Mucosa of descending colon (tissue), 3 donors: Measurements from ENCODE around the gene MAP3K5. TPM values are rescaled to one million over a fixed set of nuclear protein-coding genes. Genes with fewer than 3 reads are reported as not detected.

Source experiments
- ATAC-seq: fragments of 200-7000 bp; cut with Tn5 transposase; one replicate; pipeline ENCODE4 v1.9.1; 2020; ENCODE audit warnings: mild to moderate bottlenecking, moderate library complexity
- DNase-seq, 3 donors: peaks; one replicate each; pipeline ENCODE4 v3.0.0-alpha.2; 2020
- H3K36me3 ChIP-seq: fragments of 200-600 bp; one replicate; pipeline ENCODE4 v1.8.0; 2021; ENCODE audit warnings: low read depth, mild to moderate bottlenecking
- H3K4me1 ChIP-seq: fragments of 200-600 bp; one replicate; pipeline ENCODE4 v1.8.0; 2021; ENCODE audit warnings: low read depth, mild to moderate bottlenecking
- H3K4me3 ChIP-seq: fragments of 200-600 bp; one replicate; pipeline ENCODE4 v1.8.0; 2021; ENCODE audit warnings: mild to moderate bottlenecking
- H3K9me3 ChIP-seq: fragments of 200-600 bp; one replicate; pipeline ENCODE4 v1.8.0; 2021; ENCODE audit warnings: mild to moderate bottlenecking
- CTCF ChIP-seq: fragments of 200-600 bp; IDR thresholded peaks from one replicate; pipeline ENCODE4 v1.8.0; 2022; ENCODE audit warnings: antibody characterized with exemption, mild to moderate bottlenecking
- intact Hi-C, 2 donors: fragments of 100-400 bp; cut with DNase I in 1 of 2; cut with micrococcal nuclease in 1 of 2; formaldehyde crosslinking; loops; one replicate each; pipeline versions ENCODE4 v1.11.0 to v1.11.1; 2022; cut with DNase I, micrococcal nuclease
- total RNA-seq, 3 donors: library from RNA; stranded (reverse); fragmentation: NEBNext Ultra II Directional in 2 of 3; extraction: Animal tissue kit (Norgen Biotek cat#: 25700) in 2 of 3; gene quantifications; one replicate each; pipeline versions ENCODE4 v1.2.1 to v1.2.4, GENCODE V29; 2021 to 2023
- donor health status: DM: no; HTN: no; CAD: no; lungs with moderate emphysema.
- donor health status: DM: no; HTN: no; CAD: no.
- donor health status: DM: no; HTN: yes; CAD: no.

The MAP3K5 gene
- total RNA-seq, 3 donors from 2014 or later = 12.6 to 18.2 (median 16.3) TPM

GRCh38 chr6:136780972-136781371, 11.3 kb downstream of the MAP3K5 start:
- intact Hi-C loops = no loop called here
- Histone ChIP-seq H3K4me1 (peaks cover 30% of the 10 kb centered on the region), H3K36me3 (no peaks in the 10 kb centered on the region), H3K9me3 (no peaks in the 10 kb centered on the region), H3K4me3 (no peak overlapping the region)
- ATAC-seq = no peak
- TF ChIP-seq CTCF = no peak
- DNase-seq = no peak

- ATAC-seq (no peak), DNase-seq (no peak)
- Histone ChIP-seq H3K9me3 (no peaks in the 10 kb centered on the region), H3K4me3 (no peak overlapping the region), H3K36me3 (no peaks in the 10 kb centered on the region), H3K4me1 (peaks cover 27% of the 10 kb centered on the region)
- intact Hi-C loops = no loop called here
- no peak for TF ChIP-seq CTCF
These were observed 12.6 kb downstream of the MAP3K5 start for GRCh38 chr6:136779682-136780081.

- no peak for ATAC-seq
- Histone ChIP-seq H3K4me3 (no peak overlapping the region), H3K36me3 (no peaks in the 10 kb centered on the region), H3K9me3 (no peaks in the 10 kb centered on the region), H3K4me1 (peaks cover 11% of the 10 kb centered on the region)
- intact Hi-C loops = no loop called here
- no peak for DNase-seq
- TF ChIP-seq CTCF = no peak
These were observed 14.6 kb downstream of the MAP3K5 start for GRCh38 chr6:136777651-136778050.

- H3K4me3 ChIP-seq = no peak overlapping the region
- intact Hi-C loops = no loop called here
- ATAC-seq (no peak), DNase-seq (no peak)
- no peaks in the 10 kb centered on the region for H3K9me3 ChIP-seq
- peaks cover 3% of the 10 kb centered on the region for H3K4me1 ChIP-seq
- no peaks in the 10 kb centered on the region for H3K36me3 ChIP-seq
- no peak for TF ChIP-seq CTCF
These were observed 16.7 kb downstream of the MAP3K5 start for GRCh38 chr6:136775548-136775947.

- ATAC-seq = no peak
- peaks cover 3% of the 10 kb centered on the region for H3K4me1 ChIP-seq
- DNase-seq = no peak
- no peaks in the 10 kb centered on the region for H3K9me3 ChIP-seq
- H3K36me3 ChIP-seq = no peaks in the 10 kb centered on the region
- H3K4me3 ChIP-seq = no peak overlapping the region
- TF ChIP-seq CTCF = no peak
- intact Hi-C loops = no loop called here
These were observed 17.2 kb downstream of the MAP3K5 start for GRCh38 chr6:136775081-136775480.
